ENCODE data around the gene PCDH18.

PCDH18 gene

DNA sequence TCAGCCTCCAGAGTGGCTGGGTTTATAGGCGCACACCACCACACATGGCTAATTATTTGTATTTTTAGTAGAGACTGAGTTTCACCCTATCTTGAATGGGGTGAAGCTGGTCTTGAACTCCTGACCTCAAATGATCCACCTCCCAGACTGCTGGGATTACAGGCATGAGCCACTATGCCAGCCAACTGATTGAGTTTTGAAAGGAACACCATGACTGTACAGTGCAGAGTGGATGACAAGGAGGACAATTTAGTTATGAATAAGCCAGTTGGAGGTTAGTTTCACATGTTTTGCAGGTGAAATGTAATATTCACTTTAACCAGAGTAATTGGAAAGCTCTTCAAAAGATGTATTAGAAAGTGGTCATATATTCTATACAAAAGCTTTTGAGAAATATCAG is 60.8 kb downstream of the PCDH18 start:
- DNase-seq (ENCODE audit: low read depth), result no peak

DNA sequence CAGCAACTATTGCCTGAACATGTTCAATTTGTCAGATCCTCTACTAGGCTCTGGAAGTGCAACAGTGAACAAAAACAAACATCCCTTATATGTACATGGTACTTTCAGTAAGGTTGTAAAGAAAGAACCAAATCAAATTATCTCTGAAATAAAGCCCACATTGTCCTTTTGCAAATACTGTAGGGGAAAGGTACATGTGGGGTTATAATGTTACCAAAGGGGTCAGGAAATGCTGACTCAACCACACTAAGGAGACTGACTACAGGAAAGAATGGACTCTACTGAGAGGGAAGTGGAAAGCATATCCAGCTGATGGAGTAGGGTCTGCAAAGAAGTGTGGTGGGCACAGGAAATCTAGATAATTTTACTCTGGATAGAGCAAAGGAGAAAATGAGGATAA is 61.5 kb downstream of the PCDH18 start:
- no peak for DNase-seq (ENCODE audit: low read depth)

All from HS-5 (cell line).